ENCODE results near the gene PITRM1.

Gene PITRM1

DNA sequence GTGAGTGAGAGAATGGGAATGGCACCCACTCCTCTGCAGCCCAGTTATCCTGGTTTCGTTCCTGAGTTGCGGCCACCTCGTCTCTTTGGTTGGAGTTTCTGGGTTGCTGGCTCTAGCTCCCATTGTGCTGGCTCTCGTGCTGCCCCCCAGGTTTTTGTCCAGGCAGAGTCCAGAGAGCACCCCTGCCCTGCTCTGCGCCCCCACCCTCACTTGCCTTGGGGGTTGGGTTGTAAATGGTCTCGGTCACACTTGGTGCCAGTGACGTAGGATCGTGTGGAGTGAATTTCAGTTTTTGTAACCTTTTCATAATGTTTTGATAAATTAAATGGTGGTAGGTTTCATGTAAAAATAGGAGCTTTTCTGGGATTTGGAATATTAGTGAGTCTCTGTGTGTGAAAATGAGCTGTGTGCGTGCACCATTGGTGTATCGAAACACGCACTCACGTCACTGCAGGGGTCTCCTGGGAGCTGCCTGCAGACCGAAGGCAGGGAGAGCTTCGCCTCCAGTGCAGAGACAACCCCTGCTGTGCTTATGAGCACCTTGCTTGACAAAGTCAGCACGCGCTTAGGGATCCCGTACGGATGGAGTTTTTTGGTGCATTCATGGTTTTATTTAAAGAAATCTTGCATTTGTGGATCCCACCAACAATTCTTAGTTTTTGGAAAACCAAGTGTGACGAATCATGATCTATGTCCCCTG is 72.3 kb downstream of the PITRM1 start:
- no peak for DNase-seq

DNA sequence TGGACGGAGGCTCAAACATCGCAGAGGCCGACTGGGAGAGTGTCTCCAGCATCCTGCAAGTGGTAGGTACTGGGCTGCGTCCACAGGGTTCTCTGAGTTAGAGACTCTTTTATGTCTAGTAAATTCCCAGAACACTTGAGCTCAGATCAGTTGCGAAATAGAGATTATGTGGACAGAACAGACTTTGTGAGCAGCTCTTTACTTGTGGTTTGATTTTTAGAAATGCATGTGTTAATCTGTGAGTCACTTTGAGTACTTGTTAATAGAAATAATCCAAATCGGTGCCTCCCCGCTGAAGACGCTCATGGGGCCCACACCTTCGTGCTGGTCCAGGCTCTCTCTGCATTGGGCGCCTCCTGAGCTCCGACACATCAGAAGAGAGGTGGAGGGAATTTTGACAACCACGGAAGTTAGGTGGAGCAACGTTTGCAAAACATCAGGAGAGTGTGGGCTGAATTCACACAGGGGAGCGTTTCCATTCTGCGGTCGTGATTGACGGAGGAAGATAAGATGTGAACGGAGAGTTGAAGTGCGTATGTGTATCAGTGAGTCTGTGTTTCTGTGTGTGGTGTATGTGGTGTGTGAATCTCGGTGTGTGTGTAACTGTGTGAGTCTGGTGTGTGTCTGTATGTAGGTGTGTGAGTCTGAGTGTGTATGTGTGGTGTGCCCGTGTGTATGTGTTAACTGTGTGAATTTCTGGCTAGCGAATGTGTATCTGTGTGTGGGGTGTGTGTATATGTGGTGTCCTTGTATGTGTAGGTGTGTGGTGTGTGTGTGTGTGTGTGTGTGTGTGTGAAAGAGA is 73.1 kb downstream of the PITRM1 start:
- peak; percentile 66 for DNase-seq

DNA sequence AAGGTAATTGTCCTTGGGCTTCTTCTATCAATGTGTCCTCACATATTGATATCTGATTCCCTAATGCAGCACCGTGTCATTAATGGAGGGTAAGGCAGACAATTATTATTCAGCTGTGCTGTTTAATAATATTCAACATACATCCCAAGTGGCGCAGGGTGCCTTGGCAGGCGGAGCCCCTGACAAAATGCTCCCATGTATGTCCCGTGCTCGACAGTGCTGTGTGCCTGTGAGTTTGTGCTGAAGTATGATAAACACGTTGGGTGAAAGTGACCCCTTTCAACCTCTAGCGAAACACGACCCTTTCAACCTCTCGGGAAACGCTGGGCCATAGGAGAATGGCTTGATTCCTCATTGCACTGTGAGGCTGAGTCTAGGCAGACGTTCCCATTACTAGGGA is 73.9 kb downstream of the PITRM1 start:
- no peak for DNase-seq

DNA sequence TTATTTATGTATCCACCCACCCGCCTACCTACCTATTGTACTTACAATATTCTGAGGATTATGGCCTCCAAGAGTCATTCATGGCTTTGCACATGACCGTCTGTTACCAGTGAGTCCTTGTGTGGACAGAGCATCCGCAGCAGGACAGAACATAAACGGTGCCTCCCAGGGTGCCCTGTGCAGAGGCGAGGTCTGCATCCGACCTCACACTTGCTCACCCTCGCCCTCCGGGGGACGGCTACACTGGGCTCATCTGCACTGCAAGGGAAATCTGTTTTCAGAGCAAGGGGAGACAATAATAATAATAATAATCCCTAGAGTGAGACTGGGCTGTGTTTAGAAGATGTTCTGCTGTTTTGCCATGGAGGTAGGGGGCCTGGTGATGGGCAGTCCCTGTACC is 75.4 kb downstream of the PITRM1 start:
- no peak for DNase-seq

DNA sequence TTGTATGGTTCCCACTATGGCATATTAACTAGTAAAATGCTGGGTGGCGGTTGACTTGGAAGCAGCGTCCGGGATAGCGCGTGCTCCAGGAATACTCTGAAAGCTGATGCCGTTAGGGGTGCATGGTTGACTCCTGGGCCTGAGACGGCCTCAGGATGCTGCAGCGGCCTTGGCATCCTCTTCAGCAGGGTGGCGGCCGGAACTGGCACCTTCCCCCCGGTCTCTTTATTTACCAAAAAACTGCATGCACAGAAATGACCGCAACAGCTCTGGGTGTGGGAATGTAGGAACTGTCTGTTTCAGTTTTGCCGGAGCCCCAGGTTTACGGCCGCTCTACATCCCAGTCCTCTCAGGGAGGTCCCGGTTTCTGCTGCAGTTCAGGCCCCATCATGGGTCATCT is 76.4 kb downstream of the PITRM1 start:
- DNase-seq, result no peak

DNA sequence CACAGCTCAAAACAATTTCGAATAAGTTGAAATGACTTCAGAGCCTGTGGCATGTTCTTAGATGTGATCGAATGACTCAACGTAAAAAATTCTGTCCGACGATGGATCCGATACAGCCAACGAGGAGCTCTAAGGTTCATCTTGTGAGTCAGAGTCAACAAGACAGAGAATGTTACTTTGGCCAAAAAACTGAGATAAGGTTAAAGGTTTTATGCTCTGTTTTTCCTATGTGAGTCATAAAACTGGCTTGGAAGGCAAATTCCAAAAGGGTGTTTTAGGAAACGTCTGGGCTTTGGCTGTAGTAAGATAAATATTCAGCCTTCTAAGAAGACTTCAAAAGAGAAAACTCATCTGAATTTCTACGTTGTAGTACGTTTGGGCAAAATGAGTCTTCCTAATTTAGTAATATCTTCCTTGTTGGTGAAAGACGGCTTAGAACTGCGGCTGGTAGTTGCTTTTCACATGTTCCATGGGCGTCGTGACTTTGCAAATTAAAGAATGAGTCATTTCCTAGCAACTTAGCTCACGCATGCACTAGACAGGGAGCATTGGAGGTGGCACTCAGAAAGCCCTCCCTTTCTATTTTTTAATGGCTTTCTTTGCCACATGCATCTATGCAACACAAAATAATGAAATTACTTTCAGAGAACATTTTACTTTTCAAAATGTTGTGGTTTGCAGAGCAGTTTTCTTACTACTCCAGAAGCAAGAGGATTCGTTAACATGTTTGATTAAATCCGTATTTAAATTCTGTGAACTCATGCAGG is 77.0 kb downstream of the PITRM1 start:
- DNase-seq, result peak; percentile 99

DNA sequence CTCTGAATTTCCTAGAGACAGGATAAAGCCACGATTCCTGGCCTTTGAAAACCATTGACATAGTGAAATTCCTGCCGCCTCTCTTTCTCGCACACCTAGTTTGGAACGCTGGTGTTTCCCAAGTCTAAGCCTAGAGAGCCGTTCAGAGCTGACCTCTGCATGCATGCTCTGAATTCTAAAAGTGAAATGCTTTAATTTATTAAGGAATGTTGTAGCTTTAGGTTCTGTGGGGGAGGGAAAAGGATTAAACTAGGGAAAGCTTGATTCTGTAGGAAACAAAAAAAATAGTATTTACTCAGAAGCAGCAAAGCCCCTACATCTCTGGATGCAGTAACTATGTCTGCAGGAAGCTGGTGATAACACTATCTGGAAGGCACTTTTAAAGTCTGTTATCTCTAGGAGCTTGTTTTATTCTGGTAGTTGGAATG is 78.0 kb downstream of the PITRM1 start:
- peak; percentile 37 for DNase-seq

DNA sequence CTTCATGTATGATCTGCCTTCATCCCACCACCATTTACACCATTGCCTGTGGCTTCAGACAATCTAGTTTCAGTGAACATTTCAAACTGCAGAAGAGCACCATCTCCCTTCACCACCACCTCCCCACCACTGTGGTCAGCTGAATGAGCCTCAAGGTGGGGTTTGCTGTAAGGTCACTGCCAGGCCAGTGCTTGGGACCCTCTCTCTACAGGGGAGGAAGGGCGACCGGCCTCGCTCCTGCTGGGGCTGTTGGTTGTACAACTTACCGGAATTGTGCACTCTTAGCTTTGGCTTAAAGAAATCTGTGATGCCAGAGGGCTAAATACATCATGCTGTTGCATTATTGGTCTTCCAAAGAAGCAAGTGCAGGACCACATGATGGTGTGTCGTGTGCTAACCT is 78.6 kb downstream of the PITRM1 start:
- DNase-seq, result no peak

DNA sequence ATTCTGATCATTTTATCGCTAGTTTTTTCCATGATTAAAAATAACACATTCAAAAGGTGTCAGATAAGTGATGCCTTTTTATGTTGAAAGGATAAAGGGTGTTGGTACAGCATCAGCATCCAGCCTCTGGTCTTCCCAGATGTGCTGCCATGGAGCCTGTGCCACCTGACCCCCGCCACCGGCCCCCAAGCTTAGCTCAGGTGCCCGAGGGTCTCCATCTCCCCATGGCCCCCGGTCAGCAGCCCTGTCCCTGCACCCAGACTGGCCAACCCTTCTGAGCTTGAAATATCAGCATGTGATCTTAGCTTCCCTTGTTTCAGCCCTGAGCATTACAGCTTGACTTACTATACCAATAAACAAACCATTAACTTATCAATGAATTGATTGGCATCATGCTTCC is 80.7 kb downstream of the PITRM1 start:
- DNase-seq, result no peak

DNA sequence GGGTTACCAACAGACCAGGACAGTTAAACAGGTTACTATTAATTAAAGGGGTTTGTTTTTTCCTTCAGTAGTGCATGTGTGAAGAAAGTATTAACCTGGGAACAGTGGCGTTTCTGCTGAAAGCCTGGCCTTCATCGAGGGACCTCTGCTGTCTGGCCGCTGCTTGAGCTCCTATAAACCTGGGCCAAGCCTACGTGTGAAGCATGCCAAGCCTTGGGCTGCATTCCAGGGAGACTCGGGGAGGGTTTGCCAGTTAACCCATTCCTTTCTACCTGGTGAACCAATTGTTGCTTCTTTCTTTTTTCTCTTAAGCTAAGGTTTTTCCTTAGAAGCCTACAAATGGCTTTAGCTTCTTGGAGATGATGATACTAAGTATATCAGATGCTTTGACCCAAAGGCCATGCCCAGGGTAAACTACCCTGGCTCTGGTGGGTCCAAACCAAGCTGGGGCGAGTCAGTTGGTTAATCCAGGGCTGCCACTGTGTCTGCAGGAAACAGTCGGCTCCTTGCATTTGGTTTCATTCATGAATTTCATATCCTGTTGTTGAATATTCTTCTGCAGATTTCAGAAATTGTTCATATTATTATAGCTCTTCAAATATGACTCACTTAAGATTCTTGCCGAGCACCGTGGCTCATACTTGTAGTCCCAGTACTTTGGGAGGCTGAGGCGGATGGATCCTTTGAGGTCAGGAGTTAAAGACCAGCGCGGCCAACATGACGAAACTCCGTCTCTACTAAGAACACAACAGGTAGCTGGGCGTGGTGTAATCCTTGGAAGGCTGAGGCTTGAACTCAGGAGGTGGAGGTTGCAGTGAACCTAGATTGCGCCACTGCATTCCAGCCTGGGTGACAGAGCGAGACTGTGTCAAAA is 81.4 kb downstream of the PITRM1 start:
- DNase-seq, result peak; percentile 89

DNA sequence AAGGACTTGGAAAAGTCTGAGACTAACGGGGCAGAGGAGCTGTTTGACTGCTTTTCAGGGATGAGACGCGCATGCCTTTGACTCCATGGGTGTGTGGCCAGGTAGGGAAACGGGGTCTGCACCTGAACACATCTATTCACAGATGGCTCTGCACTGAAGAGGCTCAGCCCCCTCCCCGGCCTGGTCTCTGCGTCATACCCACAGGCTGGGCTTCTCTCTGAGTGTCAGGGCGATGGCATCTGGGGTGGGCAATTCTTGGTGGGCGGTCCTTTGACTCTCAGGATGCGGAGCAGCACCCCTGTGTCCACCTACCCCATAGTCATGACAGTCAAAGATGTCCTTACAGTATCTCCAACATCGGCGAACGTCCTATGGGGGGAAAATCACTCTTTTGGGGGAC is 82.2 kb downstream of the PITRM1 start:
- DNase-seq, result no peak

Data from fibroblast of skin of scalp (primary cell).